ENCODE measurements around the gene DND1. TPM values are rescaled to one million over a fixed set of nuclear protein-coding genes. Genes with fewer than 3 reads are reported as not detected.

The DND1 gene
- 1 to 10 TPM; 2.5 to 2.9 TPM for total RNA-seq

DNA sequence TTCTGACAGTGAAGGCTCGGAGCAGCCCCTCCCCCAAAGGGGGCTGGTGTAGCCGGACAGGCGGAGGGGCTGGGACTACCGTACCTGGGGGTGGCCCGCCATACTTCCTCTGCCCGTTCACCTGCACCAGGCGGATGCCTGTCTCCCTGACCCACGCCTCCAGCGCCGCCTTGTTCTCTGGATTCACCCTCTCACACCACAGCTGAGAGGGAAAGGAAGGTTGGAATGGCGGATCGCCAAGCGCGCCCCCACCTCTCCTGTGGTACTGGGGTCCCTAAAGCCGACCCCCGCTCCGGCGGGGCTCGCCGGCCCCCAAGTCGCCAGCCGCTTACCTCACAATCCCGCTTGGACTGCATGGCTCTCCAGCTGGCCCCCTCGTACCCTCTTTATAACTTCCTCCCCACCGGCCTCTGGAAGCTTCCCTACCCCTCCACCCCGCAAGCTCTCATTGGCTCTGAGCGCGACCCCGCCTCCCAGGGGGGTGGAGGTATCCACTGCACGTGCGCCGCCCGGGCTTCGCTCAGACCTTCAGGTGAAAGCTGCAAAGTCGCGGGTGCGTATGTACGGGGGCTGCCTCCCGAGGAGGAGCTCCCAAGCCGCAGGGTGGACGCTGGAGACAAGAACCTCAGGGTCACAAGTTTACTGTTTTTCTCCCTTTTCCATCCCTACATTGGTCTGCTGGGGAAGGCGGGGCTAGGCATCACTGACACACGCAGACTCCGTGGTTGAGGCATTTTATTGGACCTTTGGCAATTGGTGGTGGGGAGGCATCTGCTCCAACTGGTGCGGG, at the start of gene DND1:
DND1 (minus strand) TSS at position 390 of the 790 bp plus-strand sequence; CDS start at position 356, 34 bp downstream.

DNA sequence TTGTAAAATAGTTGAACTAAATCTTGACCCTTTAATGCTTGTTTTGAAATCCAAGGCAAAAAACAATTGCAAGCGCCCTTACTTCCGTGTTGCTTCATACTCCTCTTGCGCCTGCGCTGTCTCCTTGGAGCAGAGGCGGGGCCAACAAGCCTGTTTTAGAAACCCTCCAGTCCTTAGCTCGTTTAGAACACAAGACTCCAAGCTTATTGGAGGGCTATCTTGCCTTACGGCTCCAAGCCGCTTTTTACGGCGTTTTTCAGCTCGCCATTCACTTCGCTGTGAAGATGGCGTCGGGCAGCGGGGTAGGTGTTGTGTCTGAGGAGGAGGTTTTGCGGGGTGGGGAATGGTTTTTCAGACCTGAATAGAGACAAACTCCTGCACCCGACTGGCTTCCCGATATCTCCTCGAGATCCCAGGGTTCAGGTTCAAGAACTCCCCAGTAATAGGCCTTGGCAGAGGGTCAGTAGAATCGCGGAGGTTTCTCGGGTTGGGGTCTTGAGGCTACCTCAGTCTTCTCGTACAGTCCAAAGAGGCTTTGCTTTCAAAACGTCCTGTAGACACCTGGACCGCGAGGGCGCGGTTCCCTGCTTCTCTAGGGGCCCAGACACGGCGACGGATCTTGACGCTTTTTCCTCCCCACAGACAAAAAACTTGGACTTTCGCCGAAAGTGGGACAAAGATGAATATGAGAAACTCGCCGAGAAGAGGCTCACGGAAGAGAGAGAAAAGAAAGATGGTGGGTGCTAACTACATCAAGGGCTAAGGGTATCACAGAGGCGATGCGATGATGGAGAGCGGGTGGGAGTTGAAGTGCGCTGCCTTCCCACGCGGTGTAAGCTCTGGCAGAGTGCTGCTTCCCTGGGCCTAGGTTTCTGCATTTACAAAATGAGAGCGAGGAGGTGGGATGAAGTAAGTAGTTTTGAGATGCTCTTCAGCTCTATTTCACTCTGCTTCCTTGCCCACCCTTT, 27.1 kb upstream of the DND1 start, which contains the start of gene ZMAT2:
ZMAT2 (plus strand) TSS at position 271 of the 968 bp plus-strand sequence; CDS start at position 285, 14 bp downstream.

DNA sequence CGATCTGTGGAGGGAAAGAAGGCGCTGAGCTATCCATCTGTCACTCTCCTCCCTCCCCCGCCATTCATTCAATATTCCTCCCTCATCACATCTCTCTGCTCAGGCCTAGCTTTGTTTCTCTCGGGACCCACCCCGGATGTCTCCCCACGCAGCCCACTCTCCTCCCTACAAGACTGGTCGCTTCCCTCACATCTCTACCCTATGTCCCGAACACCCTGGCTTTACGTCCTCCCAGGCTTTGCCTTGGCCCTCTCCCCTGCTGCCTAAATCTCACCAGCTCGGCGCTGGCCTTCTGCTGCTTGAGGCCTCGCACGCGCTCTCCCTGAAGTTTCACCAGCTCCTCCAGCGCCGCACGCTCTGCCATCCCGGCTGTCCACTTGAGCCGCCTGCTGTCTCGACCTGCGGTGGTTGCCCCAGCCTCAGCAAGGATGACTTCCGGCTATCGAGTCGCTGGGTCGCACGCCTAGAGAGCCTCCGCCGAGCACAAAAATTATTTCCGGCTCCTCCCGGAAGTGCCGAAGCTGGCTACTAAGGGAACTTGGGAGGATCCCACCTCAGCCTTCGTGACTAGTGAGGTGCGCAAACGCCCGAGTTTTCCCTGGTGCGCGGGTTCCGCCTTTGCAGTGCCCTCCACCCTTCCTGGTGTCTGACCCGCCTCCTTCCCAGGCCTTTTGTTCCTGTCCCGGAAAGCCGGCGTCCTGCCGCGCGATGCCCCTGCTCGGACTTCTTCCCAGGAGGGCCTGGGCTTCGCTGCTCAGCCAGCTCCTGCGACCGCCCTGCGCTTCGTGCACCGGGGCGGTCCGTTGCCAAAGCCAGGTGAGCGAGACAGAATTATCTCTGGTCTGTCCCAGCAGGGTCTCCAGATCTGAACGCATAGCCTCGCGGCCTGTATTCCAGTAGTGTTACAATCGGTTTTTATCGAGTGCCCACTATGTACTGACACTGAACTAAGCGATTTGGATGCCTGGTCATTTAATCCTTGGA, 17.9 kb upstream of the DND1 start, which contains the start of the genes HARS1 and HARS2:
HARS1 (minus strand) TSS at position 430 of the 984 bp plus-strand sequence; CDS start at position 364, 66 bp downstream.
HARS2 (plus strand) TSS at position 515 of the 984 bp plus-strand sequence; CDS start at position 709, 194 bp downstream.

DNA sequence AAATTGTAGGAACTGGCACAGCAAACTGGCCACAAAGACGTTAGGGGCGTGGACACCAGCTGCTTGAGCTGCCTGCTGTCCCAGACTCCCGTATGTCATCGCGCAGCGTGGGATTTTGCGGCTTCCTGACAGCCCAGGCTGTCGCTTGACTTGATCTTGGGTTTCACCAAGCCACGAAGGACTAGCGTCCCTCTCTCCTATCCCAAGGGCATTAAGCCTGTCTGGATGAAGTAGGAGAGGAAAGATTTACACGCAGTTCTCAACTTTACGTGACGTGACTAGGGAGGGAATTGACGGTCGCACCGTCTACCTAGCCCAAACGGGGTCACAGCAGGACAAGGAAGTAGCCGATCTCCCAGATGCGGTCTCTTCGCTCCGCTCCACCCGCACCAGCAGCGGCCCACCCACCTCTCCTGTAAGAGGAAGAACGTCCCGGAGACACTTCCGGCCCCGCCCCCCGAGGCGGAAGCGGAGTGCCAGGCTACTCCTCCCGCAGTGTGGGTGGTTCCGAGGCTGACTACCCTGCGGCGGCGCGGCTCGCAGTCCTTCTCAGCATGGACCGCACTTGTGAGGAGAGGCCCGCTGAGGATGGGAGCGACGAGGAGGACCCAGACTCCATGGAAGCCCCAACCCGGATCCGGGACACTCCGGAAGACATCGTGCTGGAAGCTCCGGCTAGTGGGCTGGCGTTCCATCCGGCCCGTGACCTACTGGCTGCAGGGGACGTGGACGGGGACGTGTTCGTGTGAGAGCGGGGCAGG, 8.8 kb downstream of the DND1 start, which contains the start of gene WDR55:
WDR55 (plus strand) TSS at position 546 of the 761 bp plus-strand sequence; CDS start at position 555, 9 bp downstream.

DNA sequence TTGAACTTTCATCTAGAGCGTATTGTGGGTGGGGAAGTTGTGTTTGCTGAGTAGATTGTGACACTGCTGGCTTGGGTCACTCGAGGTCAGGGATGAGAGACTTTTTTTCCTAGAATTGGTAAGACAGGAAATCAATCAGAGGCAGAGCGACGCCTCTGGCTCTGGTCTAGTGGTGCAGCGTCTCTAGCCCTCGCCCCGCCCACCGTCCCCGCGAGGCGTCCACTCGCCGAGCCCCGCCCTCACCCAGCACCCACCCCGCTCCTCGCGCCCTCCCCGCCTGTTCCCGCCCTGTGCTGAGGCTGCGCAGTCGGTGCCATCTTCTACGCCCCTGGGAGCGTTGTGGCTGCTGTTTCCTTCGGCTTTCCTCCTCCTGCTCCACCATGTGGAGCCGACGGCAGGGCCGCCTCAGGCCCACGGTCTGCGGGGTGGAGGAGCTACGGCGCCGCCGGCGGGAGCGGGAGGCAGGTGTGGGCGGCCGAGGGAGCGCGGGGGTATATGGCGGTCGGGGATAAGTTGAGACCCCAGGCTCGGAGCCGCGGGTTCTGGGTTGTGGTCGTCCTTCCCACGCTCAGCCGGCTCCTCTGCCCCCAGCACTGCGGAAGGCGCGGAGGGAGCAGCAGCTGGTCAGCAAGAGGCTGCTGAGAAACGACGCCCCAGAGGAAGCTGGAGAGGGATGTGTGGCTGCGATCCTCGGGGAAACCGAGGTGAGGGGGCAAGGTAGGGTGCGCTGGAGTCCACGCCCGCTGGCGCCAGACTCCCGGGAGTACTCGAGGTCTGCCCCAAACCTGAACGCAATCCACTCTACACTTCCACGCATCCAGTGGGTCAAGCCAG, 34.0 kb downstream of the DND1 start, which contains the start of gene TMCO6:
TMCO6 (plus strand) TSS at position 304 of the 834 bp plus-strand sequence; CDS start at position 381, 77 bp downstream.

DNA sequence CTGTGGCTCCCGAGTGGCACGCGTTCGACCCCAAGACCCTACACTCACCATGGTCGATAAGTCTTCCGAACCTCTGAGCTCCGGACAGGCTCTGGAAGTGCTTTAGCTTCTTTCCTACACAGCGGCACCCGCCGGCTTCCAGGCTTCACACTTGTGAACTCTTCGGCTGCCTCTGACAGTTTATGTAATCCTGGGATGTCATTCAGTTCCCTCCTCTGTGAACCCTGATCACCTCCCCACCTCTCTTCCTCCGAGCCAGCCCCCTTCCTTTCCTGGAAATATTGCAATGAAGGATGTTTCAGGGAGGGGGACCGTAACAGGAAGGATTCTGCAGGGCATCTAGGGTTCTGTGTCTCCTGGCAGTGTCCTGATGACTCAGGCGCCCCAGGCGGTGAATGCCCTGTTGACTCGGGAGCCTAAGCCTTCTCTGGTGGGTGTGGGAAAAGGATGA, 40.3 kb downstream of the DND1 start, which contains the start of gene CD14:
CD14 (minus strand) TSS at position 155 of the 451 bp plus-strand sequence; CDS start at position 51, 104 bp downstream.

Small RNA genes within 50 kb of the gene (microRNA-seq; reads per million reads assigned to microRNA genes)
- 1.7 reads per million for gene MIR3655 (ENCODE audit: borderline microRNAs expressed, borderline replicate concordance)

Other genes starting within 250 kb of the DND1 start
- gene EIF4EBP3, start 125.9 kb downstream of the DND1 start, total RNA-seq = 10 to 100 TPM; 13.2 to 15.4 TPM
- 10 to 100 TPM; 32.8 to 33.4 TPM for gene SRA1, start 116.1 kb downstream of the DND1 start, total RNA-seq
- gene APBB3, start 109.0 kb downstream of the DND1 start, total RNA-seq = 10 to 100 TPM; 33.3 to 33.9 TPM
- gene SLC35A4, start 108.7 kb downstream of the DND1 start, total RNA-seq = 10 to 100 TPM; 74.6 to 80.4 TPM
- under 1 TPM; 0.66 to 0.77 TPM for gene CD14, start 40.4 kb downstream of the DND1 start, total RNA-seq
- gene TMCO6, start 34.1 kb downstream of the DND1 start, total RNA-seq = 10 to 100 TPM; 35.5 to 38.1 TPM
- gene NDUFA2, start 25.9 kb downstream of the DND1 start, total RNA-seq = 10 to 100 TPM; 70.9 to 72.6 TPM
- 100 to 1,000 TPM; 118 to 121 TPM for gene IK, start 25.7 kb downstream of the DND1 start, total RNA-seq
- gene WDR55, start 8.7 kb downstream of the DND1 start, total RNA-seq = 10 to 100 TPM; 34.2 to 34.7 TPM
- gene HARS1, start 17.8 kb upstream of the DND1 start, total RNA-seq = 10 to 100 TPM; 69.7 to 74.2 TPM
- 10 to 100 TPM; 32.3 to 35.3 TPM for gene HARS2, start 17.9 kb upstream of the DND1 start, total RNA-seq
- 10 to 100 TPM; 56.1 to 56.9 TPM for gene ZMAT2, start 26.9 kb upstream of the DND1 start, total RNA-seq
- not detected for gene PCDHA1, start 112.6 kb upstream of the DND1 start, total RNA-seq
- not detected for gene PCDHA2, start 121.3 kb upstream of the DND1 start, total RNA-seq
- gene PCDHA3, start 127.5 kb upstream of the DND1 start, total RNA-seq = not detected
- not detected for gene PCDHA4, start 133.5 kb upstream of the DND1 start, total RNA-seq
- not detected for gene PCDHA5, start 148.0 kb upstream of the DND1 start, total RNA-seq
- gene PCDHA6, start 154.4 kb upstream of the DND1 start, total RNA-seq = not detected
- gene PCDHA7, start 160.7 kb upstream of the DND1 start, total RNA-seq = not detected
- gene PCDHA8, start 167.6 kb upstream of the DND1 start, total RNA-seq = not detected
- gene PCDHA9, start 174.8 kb upstream of the DND1 start, total RNA-seq = not detected
- not detected for gene PCDHA10, start 182.3 kb upstream of the DND1 start, total RNA-seq
- gene PCDHA11, start 195.4 kb upstream of the DND1 start, total RNA-seq = not detected
- not detected for gene PCDHA12, start 201.7 kb upstream of the DND1 start, total RNA-seq
- not detected for gene PCDHA13, start 208.5 kb upstream of the DND1 start, total RNA-seq